K562 (cell line): ENCODE results near the gene PPIP5K2. TPM values are rescaled to one million over a fixed set of nuclear protein-coding genes. Genes with fewer than 3 reads are reported as not detected.

ENCODE experiments used
- ATAC-seq: fragments of 200-7000 bp; cut with Tn5 transposase; 3 replicates; pipeline ENCODE4 v1.9.1; 2020; ENCODE audit warnings: moderate library complexity
- BruUV-seq: library from RNA; stranded (reverse); fragments of 400-500 nt; replicated peaks from 2 replicates; lab custom pipeline; 2021; lab: Mats Ljungman, UMichigan
- CTCF ChIA-PET: fragments of 300-600 bp; formaldehyde crosslinking; extraction: SDS; loops from one replicate; lab custom pipeline; 2021; ENCODE audit warnings: low intra/inter-chr PET ratio; lab: Yijun Ruan, JAX
- POLR2A ChIA-PET: fragments of 300-600, 350-650 bp; sonication (Branson Sonifier 250); formaldehyde crosslinking; extraction: SDS; loops from one replicate; lab custom pipeline; 2021; ENCODE audit warnings: antibody characterized with exemption, inconsistent platforms; lab: Yijun Ruan, JAX
- DNase-seq, 4 experiments: peaks; one replicate each; pipeline versions ENCODE4 v3.0.0 to v3.0.0-alpha.2; 2011 to 2018; ENCODE audit warnings: low spot score in 3 of 4, mixed read lengths in 3 of 4; ENCODE audit errors: extremely low read depth in 1 of 4
- FAIRE-seq: peaks from 2 replicates; lab custom pipeline; 2011; peaks lifted over from hg19 to GRCh38; lab: Jason Lieb, UNC
- H2AFZ ChIP-seq: 2 replicates; pipeline ENCODE4 v1.6.0; 2011; ENCODE audit warnings: low read depth, low read length, control low read depth, inconsistent platforms
- H3K27ac ChIP-seq: fragments of 200-600 bp; 3 replicates; pipeline ENCODE4 v1.8.0; 2011; ENCODE audit warnings: low read depth, mild to moderate bottlenecking, control low read depth, inconsistent platforms, low read length, moderate library complexity, mixed read lengths; ENCODE audit errors: extremely low read depth
- H3K27me3 ChIP-seq, 2 experiments: fragments of 300-600 bp in 1 of 2; 2 replicates in 1 of 2; 3 replicates in 1 of 2; pipeline versions ENCODE4 v1.6.0 to v1.8.0; 2011; ENCODE audit warnings: inconsistent platforms in 2 of 2, low read length in 2 of 2, mild to moderate bottlenecking in 1 of 2, mixed read lengths in 1 of 2, moderate library complexity in 1 of 2; ENCODE audit not compliant: control insufficient read depth in 2 of 2, insufficient read depth in 2 of 2
- H3K36me3 ChIP-seq: fragments of 300-600 bp; 3 replicates; pipeline ENCODE4 v1.8.0; 2011; ENCODE audit warnings: mild to moderate bottlenecking, low read length, inconsistent platforms; ENCODE audit not compliant: control insufficient read depth, insufficient read depth
- H3K4me1 ChIP-seq, 2 experiments: fragments of 200-600 bp in 1 of 2; replicated peaks in 1 of 2; 2 replicates in 1 of 2; 3 replicates in 1 of 2; pipeline versions ENCODE4 v1.5.1 to v1.8.0; 2011; ENCODE audit warnings: inconsistent platforms in 2 of 2, low read length in 2 of 2, mild to moderate bottlenecking in 1 of 2, mixed read lengths in 1 of 2, moderate library complexity in 1 of 2; ENCODE audit not compliant: control insufficient read depth in 2 of 2, insufficient read depth in 2 of 2
- H3K4me2 ChIP-seq: 2 replicates; pipeline ENCODE4 v1.6.1; 2011; ENCODE audit warnings: low read length, control low read depth, inconsistent platforms, mixed read lengths; ENCODE audit not compliant: insufficient read depth
- H3K4me3 ChIP-seq: fragments of 200-600 bp; sonication (generic), shearing (Covaris generic); 2 replicates; pipeline ENCODE4 v1.5.1; 2016; ENCODE audit warnings: control low read depth, inconsistent platforms
- H3K79me2 ChIP-seq: fragments of 200-600 bp; 3 replicates; pipeline ENCODE4 v1.8.0; 2011; ENCODE audit warnings: low read length, inconsistent platforms; ENCODE audit not compliant: control insufficient read depth, insufficient read depth
- H3K9ac ChIP-seq, 2 experiments: 2 replicates each; pipeline versions ENCODE4 v1.6.0 to v1.6.1; 2011; ENCODE audit warnings: low read depth in 2 of 2, low read length in 2 of 2, control low read depth in 1 of 2, inconsistent platforms in 1 of 2, mild to moderate bottlenecking in 1 of 2, mixed read lengths in 1 of 2; ENCODE audit not compliant: insufficient read depth in 1 of 2
- H3K9me1 ChIP-seq: one replicate; pipeline ENCODE4 v1.6.0; 2011; ENCODE audit warnings: inconsistent platforms, mild to moderate bottlenecking, low read length, moderate library complexity; ENCODE audit not compliant: control insufficient read depth, insufficient read depth
- H3K9me3 ChIP-seq: replicated peaks from 2 replicates; pipeline ENCODE4 v1.5.1; 2011; ENCODE audit warnings: low read depth, low read length, inconsistent platforms; ENCODE audit not compliant: control insufficient read depth, insufficient read depth
- H4K20me1 ChIP-seq: replicated peaks from 2 replicates; pipeline ENCODE4 v1.6.1; 2011; ENCODE audit warnings: low read length, inconsistent platforms, mixed read lengths; ENCODE audit not compliant: control insufficient read depth, insufficient read depth
- DNMT1 ChIP-seq: fragments of 450-650 bp; IDR thresholded peaks from 2 replicates; pipeline ENCODE4 v1.6.1; 2016; ENCODE audit warnings: antibody characterized with exemption, mild to moderate bottlenecking
- GABPA ChIP-seq: fragments of 200-800 bp; sonication (Bioruptor generic); conservative IDR thresholded peaks from 2 replicates; pipeline ENCODE4 v1.6.1; 2016; ENCODE audit warnings: low read depth, missing genetic modification characterization, missing compliant biosample characterization
- HDGF ChIP-seq: fragments of 450-650 bp; IDR thresholded peaks from 2 replicates; pipeline ENCODE4 v1.6.1; 2016
- ILF3 ChIP-seq: fragments of 450-650 bp; IDR thresholded peaks from 2 replicates; pipeline ENCODE4 v1.6.1; 2018; ENCODE audit warnings: antibody characterized with exemption, mild to moderate bottlenecking, moderate library complexity, borderline replicate concordance
- MEIS2 ChIP-seq: fragments of 450-650 bp; IDR thresholded peaks from 2 replicates; pipeline ENCODE4 v1.6.1; 2014; ENCODE audit warnings: mild to moderate bottlenecking; ENCODE audit not compliant: partially characterized antibody
- MTA2 ChIP-seq: fragments of 450-650 bp; IDR thresholded peaks from 2 replicates; pipeline ENCODE4 v1.6.1; 2016; ENCODE audit warnings: low read depth
- POLR2AphosphoS2 ChIP-seq: IDR thresholded peaks from 2 replicates; pipeline ENCODE4 v1.6.1; 2012; ENCODE audit warnings: low read length, improper control_type of control experiment
- RBBP5 ChIP-seq: fragments of 200-600 bp; sonication (generic); IDR thresholded peaks from 2 replicates; pipeline ENCODE4 v1.6.1; 2012; ENCODE audit warnings: borderline replicate concordance, mild to moderate bottlenecking, low read length, control low read depth, inconsistent platforms; ENCODE audit not compliant: insufficient read depth, poor library complexity, severe bottlenecking
- RBM25 ChIP-seq: fragments of 200-400 bp; formaldehyde crosslinking; IDR thresholded peaks from 2 replicates; pipeline ENCODE4 v1.6.1; 2018; ENCODE audit warnings: low read length, low read depth, moderate library complexity; ENCODE audit not compliant: severe bottlenecking
- SRSF1 ChIP-seq: fragments of 200-400 bp; formaldehyde crosslinking; IDR thresholded peaks from 2 replicates; pipeline ENCODE4 v1.6.1; 2017; ENCODE audit warnings: mild to moderate bottlenecking, low read depth, low read length, moderate library complexity
- TEAD1 ChIP-seq, 2 experiments: fragments of 450-650 bp in 1 of 2; sonication (generic) in 1 of 2; formaldehyde crosslinking; IDR thresholded peaks; 2 replicates each; pipeline versions ENCODE4 v1.4.0 to v1.8.0; 2020 to 2022; ENCODE audit warnings: mild to moderate bottlenecking in 2 of 2, missing genetic modification reagents in 1 of 2
- TRIM28 ChIP-seq: fragments of 450-650 bp; IDR thresholded peaks from 2 replicates; pipeline ENCODE4 v1.6.1; 2017
- WGBS: fragments of 100-300 bp; shearing (Covaris generic); methylation state at CpG from one replicate; pipeline ENCODE4 v1.1.6; 2016; ENCODE audit warnings: low coverage, mixed read lengths; ENCODE audit not compliant: insufficient coverage; ENCODE audit errors: missing lambda C conversion rate; 5-methylcytosine and 5-hydroxymethylcytosine counted together
- in situ Hi-C: fragments of 300-500 bp; cut with MboI; formaldehyde crosslinking; loops from 4 replicates; pipeline ENCODE4 v1.15.0; 2018; ENCODE audit warnings: inconsistent platforms, mixed read lengths
- intact Hi-C: fragments of 100-400 bp; cut with micrococcal nuclease; formaldehyde crosslinking; loops from 2 replicates; pipeline ENCODE4 v1.14.2; 2022
- polyA plus RNA-seq, 8 experiments: library from polyadenylated mRNA; depleted of rRNA in 4 of 8; stranded (reverse) in 5 of 8; unstranded in 3 of 8; fragments of >200 nt; fragmentation: Nextera tagmentation in 2 of 8; fragmentation: Illumina TruSeq in 1 of 8; extraction: Ambion mirVana in 2 of 8; extraction: Trizol in 1 of 8; gene quantifications; 2 replicates each; pipeline versions ENCODE4 v1.2.1 to v1.2.3, GENCODE V29; 2011 to 2014; ENCODE audit warnings: inconsistent platforms in 1 of 8, missing spikeins in 1 of 8
- total RNA-seq, 7 experiments: library from RNA; depleted of rRNA in 6 of 7; stranded (reverse); fragments of >200 nt in 6 of 7; fragmentation: Illumina TruSeq in 2 of 7; extraction: Trizol in 2 of 7; gene quantifications; 2 replicates each; pipeline versions ENCODE4 v1.2.1 to v1.2.3, GENCODE V29; 2011 to 2021; ENCODE audit warnings: low replicate concordance in 1 of 7
- TF ChIP-seq, protein P1 (sequence below): sonication (generic); formaldehyde crosslinking; IDR thresholded peaks from 2 replicates; pipeline ENCODE4 v1.8.0; 2022; ENCODE audit warnings: mild to moderate bottlenecking, missing genetic modification reagents
- TF ChIP-seq, protein P2 (sequence below), 2 experiments: IDR thresholded peaks in 1 of 2; conservative IDR thresholded peaks in 1 of 2; 2 replicates each; pipeline ENCODE4 v1.6.1; 2016; ENCODE audit warnings: low read depth in 2 of 2, mild to moderate bottlenecking in 1 of 2, missing compliant biosample characterization in 1 of 2, missing genetic modification characterization in 1 of 2, moderate library complexity in 1 of 2

Gene PPIP5K2
- total and polyA plus RNA-seq, 9 of the 15 experiments (the other 6 are each of a cell fraction or from before 2014, with no cell fraction given) = 39.4 to 150 (median 99.1) TPM

GRCh38 chr5:103211576-103212561 lies 91.8 kb downstream of the PPIP5K2 start:
- CTCF ChIA-PET = no interaction called here
- no TSS peak for BruUV-seq
- no peak overlapping the region for H3K9ac ChIP-seq
- no peak for ATAC-seq
- 77% methylated on average over 2 of the region's 2 CpGs for WGBS
- intact Hi-C loops = no loop called here
- no peak overlapping the region for H2AFZ ChIP-seq
- DNase-seq = no peak
- no peaks in the 10 kb centered on the region for H3K79me2 ChIP-seq
- H3K4me3 ChIP-seq = no peak overlapping the region
- in situ Hi-C loops = no loop called here
- no peaks in the 10 kb centered on the region for H3K9me3 ChIP-seq
- H3K27ac ChIP-seq = no peak overlapping the region
- H3K36me3 ChIP-seq = no peaks in the 10 kb centered on the region; the same call in 2 of the 3 replicates
- no peak overlapping the region for H3K4me2 ChIP-seq
- no peaks in the 10 kb centered on the region for H4K20me1 ChIP-seq
- no peaks in the 10 kb centered on the region for H3K27me3 ChIP-seq
- POLR2A ChIA-PET = interaction anchor here (1.4 kb wide), 1 partner anchor 13 kb away, joined by 3 read pairs; no protein-coding TSS in a partner anchor
- H3K4me1 ChIP-seq = no peaks in the 10 kb centered on the region
- FAIRE-seq = peak; percentile 32
- H3K9me1 ChIP-seq = no peaks in the 10 kb centered on the region
- no peak for TF ChIP-seq HDGF
- no peak for TF ChIP-seq TEAD1 (CRISPR knock-in tag; IDR thresholded peaks at IDR 0.05)
- TF ChIP-seq SRSF1 = no peak
- TF ChIP-seq MEIS2 = peak; percentile 52
- no peak for TF ChIP-seq DNMT1
- TF ChIP-seq, protein P1, sequence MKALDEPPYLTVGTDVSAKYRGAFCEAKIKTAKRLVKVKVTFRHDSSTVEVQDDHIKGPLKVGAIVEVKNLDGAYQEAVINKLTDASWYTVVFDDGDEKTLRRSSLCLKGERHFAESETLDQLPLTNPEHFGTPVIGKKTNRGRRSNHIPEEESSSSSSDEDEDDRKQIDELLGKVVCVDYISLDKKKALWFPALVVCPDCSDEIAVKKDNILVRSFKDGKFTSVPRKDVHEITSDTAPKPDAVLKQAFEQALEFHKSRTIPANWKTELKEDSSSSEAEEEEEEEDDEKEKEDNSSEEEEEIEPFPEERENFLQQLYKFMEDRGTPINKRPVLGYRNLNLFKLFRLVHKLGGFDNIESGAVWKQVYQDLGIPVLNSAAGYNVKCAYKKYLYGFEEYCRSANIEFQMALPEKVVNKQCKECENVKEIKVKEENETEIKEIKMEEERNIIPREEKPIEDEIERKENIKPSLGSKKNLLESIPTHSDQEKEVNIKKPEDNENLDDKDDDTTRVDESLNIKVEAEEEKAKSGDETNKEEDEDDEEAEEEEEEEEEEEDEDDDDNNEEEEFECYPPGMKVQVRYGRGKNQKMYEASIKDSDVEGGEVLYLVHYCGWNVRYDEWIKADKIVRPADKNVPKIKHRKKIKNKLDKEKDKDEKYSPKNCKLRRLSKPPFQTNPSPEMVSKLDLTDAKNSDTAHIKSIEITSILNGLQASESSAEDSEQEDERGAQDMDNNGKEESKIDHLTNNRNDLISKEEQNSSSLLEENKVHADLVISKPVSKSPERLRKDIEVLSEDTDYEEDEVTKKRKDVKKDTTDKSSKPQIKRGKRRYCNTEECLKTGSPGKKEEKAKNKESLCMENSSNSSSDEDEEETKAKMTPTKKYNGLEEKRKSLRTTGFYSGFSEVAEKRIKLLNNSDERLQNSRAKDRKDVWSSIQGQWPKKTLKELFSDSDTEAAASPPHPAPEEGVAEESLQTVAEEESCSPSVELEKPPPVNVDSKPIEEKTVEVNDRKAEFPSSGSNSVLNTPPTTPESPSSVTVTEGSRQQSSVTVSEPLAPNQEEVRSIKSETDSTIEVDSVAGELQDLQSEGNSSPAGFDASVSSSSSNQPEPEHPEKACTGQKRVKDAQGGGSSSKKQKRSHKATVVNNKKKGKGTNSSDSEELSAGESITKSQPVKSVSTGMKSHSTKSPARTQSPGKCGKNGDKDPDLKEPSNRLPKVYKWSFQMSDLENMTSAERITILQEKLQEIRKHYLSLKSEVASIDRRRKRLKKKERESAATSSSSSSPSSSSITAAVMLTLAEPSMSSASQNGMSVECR = no peak
- no peak for TF ChIP-seq GABPA
- TF ChIP-seq ILF3 = no peak
- no peak for TF ChIP-seq RBM25
- no peak for TF ChIP-seq POLR2AphosphoS2
- no peak for TF ChIP-seq MTA2
- no peak for TF ChIP-seq TRIM28
- no peak for TF ChIP-seq RBBP5
- TF ChIP-seq, protein P2, sequence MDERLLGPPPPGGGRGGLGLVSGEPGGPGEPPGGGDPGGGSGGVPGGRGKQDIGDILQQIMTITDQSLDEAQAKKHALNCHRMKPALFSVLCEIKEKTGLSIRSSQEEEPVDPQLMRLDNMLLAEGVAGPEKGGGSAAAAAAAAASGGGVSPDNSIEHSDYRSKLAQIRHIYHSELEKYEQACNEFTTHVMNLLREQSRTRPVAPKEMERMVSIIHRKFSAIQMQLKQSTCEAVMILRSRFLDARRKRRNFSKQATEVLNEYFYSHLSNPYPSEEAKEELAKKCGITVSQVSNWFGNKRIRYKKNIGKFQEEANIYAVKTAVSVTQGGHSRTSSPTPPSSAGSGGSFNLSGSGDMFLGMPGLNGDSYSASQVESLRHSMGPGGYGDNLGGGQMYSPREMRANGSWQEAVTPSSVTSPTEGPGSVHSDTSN (CRISPR knock-in tag; IDR thresholded peaks at IDR 0.05; ENCODE audit: low read depth) = no peak
- TF ChIP-seq, protein P2 (tag; conservative IDR thresholded peaks at IDR 0.05; ENCODE audit: low read depth) = peak; percentile 89
